Activated T-helper 1 cell treated with anti-CD3 and anti-CD28 coated beads, Interleukin-12 subunit alpha, Interleukin-12 subunit beta, Interleukin-2, Interleukin-4 antibody, amounts not matched to agents 30 ng/mL and 10 ng/mL and 1 ng/mL, durations not matched to agents 14 hours and 24 hours and 36 hours (primary cell): Measurements from ENCODE around the gene ROR1. TPM values are rescaled to one million over a fixed set of nuclear protein-coding genes. Genes with fewer than 3 reads are reported as not detected.

Experiments used
- DNase-seq: peaks from one replicate; pipeline ENCODE4 v3.0.0; 2021; ENCODE audit warnings: low spot score
- H3K27ac Mint-ChIP-seq: one replicate; pipeline ENCODE4 v1.8.0; 2021; ENCODE audit warnings: mild to moderate bottlenecking, mixed read lengths
- H3K27me3 Mint-ChIP-seq: one replicate; pipeline ENCODE4 v1.8.0; 2022; ENCODE audit warnings: mild to moderate bottlenecking, moderate library complexity, mixed read lengths; ENCODE audit not compliant: insufficient read depth
- H3K36me3 Mint-ChIP-seq: one replicate; pipeline ENCODE4 v1.8.0; 2021; ENCODE audit warnings: low read depth, mixed read lengths
- H3K4me1 Mint-ChIP-seq: one replicate; pipeline ENCODE4 v1.8.0; 2021; ENCODE audit warnings: low read depth, mixed read lengths
- H3K4me3 Mint-ChIP-seq: one replicate; pipeline ENCODE4 v1.8.0; 2021; ENCODE audit warnings: mild to moderate bottlenecking, moderate library complexity, mixed read lengths
- H3K9me3 Mint-ChIP-seq: one replicate; pipeline ENCODE4 v1.8.0; 2021; ENCODE audit warnings: mixed read lengths
- intact Hi-C: fragments of 100-400 bp; cut with micrococcal nuclease; formaldehyde crosslinking; loops from one replicate; pipeline ENCODE4 v1.15.1; 2024
- total RNA-seq: library from RNA; stranded (reverse); gene quantifications from 2 replicates; pipeline ENCODE4 v1.2.3, GENCODE V29; 2022

ROR1 gene
- total RNA-seq, 1 donor from 2014 or later = not detected

- intact Hi-C loops = no loop called here
- DNase-seq = peak; percentile 2
- H3K27ac Mint-ChIP-seq = peak overlapping the region; percentile 46
Observed at GRCh38 chr1:63746129-63746864, 27.5 kb upstream of the ROR1 start.

GRCh38 chr1:63747445-63747844 is 26.4 kb upstream of the ROR1 start:
- H3K27me3 Mint-ChIP-seq = no peaks in the 10 kb centered on the region
- intact Hi-C loops = no loop called here
- H3K4me3 Mint-ChIP-seq = no peak overlapping the region
- H3K27ac Mint-ChIP-seq = no peak overlapping the region
- H3K9me3 Mint-ChIP-seq = no peaks in the 10 kb centered on the region
- no peaks in the 10 kb centered on the region for H3K36me3 Mint-ChIP-seq
- DNase-seq = no peak
- H3K4me1 Mint-ChIP-seq = peaks cover 31% of the 10 kb centered on the region

More at GRCh38 chr1:63746129-63746864, 27.5 kb upstream of the ROR1 start:
- Mint-ChIP-seq H3K36me3 (no peaks in the 10 kb centered on the region), H3K27me3 (no peaks in the 10 kb centered on the region), H3K4me1 (peaks cover 35% of the 10 kb centered on the region), H3K9me3 (no peaks in the 10 kb centered on the region), H3K4me3 (peak overlapping the region; percentile 21)

GRCh38 chr1:63748046-63748580 is 25.7 kb upstream of the ROR1 start:
- Mint-ChIP-seq H3K27me3 (no peaks in the 10 kb centered on the region), H3K4me1 (peaks cover 25% of the 10 kb centered on the region), H3K4me3 (no peak overlapping the region), H3K36me3 (no peaks in the 10 kb centered on the region), H3K9me3 (no peaks in the 10 kb centered on the region), H3K27ac (no peak overlapping the region)
- no peak for DNase-seq
- intact Hi-C loops = no loop called here

- Mint-ChIP-seq H3K27ac (no peak overlapping the region), H3K9me3 (no peaks in the 10 kb centered on the region), H3K4me1 (peaks cover 25% of the 10 kb centered on the region), H3K36me3 (no peaks in the 10 kb centered on the region), H3K27me3 (no peaks in the 10 kb centered on the region), H3K4me3 (no peak overlapping the region)
- no peak for DNase-seq
- intact Hi-C loops = no loop called here
Observed at GRCh38 chr1:63748641-63749040, 25.2 kb upstream of the ROR1 start.

GRCh38 chr1:63750721-63751120 is 23.1 kb upstream of the ROR1 start:
- Mint-ChIP-seq H3K4me3 (no peak overlapping the region), H3K27ac (no peak overlapping the region), H3K36me3 (no peaks in the 10 kb centered on the region), H3K9me3 (no peaks in the 10 kb centered on the region), H3K27me3 (no peaks in the 10 kb centered on the region), H3K4me1 (peaks cover 19% of the 10 kb centered on the region)
- DNase-seq = no peak
- intact Hi-C loops = no loop called here

- Mint-ChIP-seq H3K4me1 (peaks cover 9% of the 10 kb centered on the region), H3K27ac (no peak overlapping the region), H3K36me3 (no peaks in the 10 kb centered on the region), H3K27me3 (peaks cover 2% of the 10 kb centered on the region), H3K9me3 (no peaks in the 10 kb centered on the region), H3K4me3 (no peak overlapping the region)
- intact Hi-C loops = no loop called here
- no peak for DNase-seq
Observed at GRCh38 chr1:63752176-63752575, 21.6 kb upstream of the ROR1 start.

- Mint-ChIP-seq H3K27me3 (peaks cover 11% of the 10 kb centered on the region), H3K27ac (no peak overlapping the region), H3K9me3 (no peaks in the 10 kb centered on the region), H3K4me3 (no peak overlapping the region), H3K36me3 (no peaks in the 10 kb centered on the region), H3K4me1 (no peaks in the 10 kb centered on the region)
- no peak for DNase-seq
- intact Hi-C loops = no loop called here
Observed at GRCh38 chr1:63753591-63753990, 20.2 kb upstream of the ROR1 start.

- no peak for DNase-seq
- no peaks in the 10 kb centered on the region for H3K9me3 Mint-ChIP-seq
- no peaks in the 10 kb centered on the region for H3K4me1 Mint-ChIP-seq
- H3K4me3 Mint-ChIP-seq = no peak overlapping the region
- peaks cover 19% of the 10 kb centered on the region for H3K27me3 Mint-ChIP-seq
- intact Hi-C loops = no loop called here
- no peaks in the 10 kb centered on the region for H3K36me3 Mint-ChIP-seq
- H3K27ac Mint-ChIP-seq = no peak overlapping the region
Observed at GRCh38 chr1:63756839-63757238, 17.0 kb upstream of the ROR1 start.

- H3K27ac Mint-ChIP-seq = no peak overlapping the region
- H3K4me1 Mint-ChIP-seq = no peaks in the 10 kb centered on the region
- no peak for DNase-seq
- peaks cover 19% of the 10 kb centered on the region for H3K27me3 Mint-ChIP-seq
- H3K36me3 Mint-ChIP-seq = no peaks in the 10 kb centered on the region
- H3K9me3 Mint-ChIP-seq = no peaks in the 10 kb centered on the region
- intact Hi-C loops = no loop called here
- no peak overlapping the region for H3K4me3 Mint-ChIP-seq
Observed at GRCh38 chr1:63757334-63757733, 16.5 kb upstream of the ROR1 start.

- intact Hi-C loops = no loop called here
- H3K36me3 Mint-ChIP-seq = no peaks in the 10 kb centered on the region
Observed at GRCh38 chr1:63758791-63759190, 15.0 kb upstream of the ROR1 start.

GRCh38 chr1:63759778-63760177 is 14.0 kb upstream of the ROR1 start:
- peaks cover 22% of the 10 kb centered on the region for H3K27me3 Mint-ChIP-seq
- H3K4me3 Mint-ChIP-seq = no peak overlapping the region
- H3K9me3 Mint-ChIP-seq = no peaks in the 10 kb centered on the region
- H3K36me3 Mint-ChIP-seq = no peaks in the 10 kb centered on the region
- H3K4me1 Mint-ChIP-seq = no peaks in the 10 kb centered on the region
- H3K27ac Mint-ChIP-seq = no peak overlapping the region
- no peak for DNase-seq
- intact Hi-C loops = no loop called here

More at GRCh38 chr1:63758791-63759190, 15.0 kb upstream of the ROR1 start:
- Mint-ChIP-seq H3K4me3 (no peak overlapping the region), H3K27me3 (peaks cover 19% of the 10 kb centered on the region), H3K27ac (no peak overlapping the region), H3K9me3 (no peaks in the 10 kb centered on the region), H3K4me1 (no peaks in the 10 kb centered on the region)
- DNase-seq = no peak

- Mint-ChIP-seq H3K36me3 (peaks cover under 1% of the 10 kb centered on the region), H3K4me1 (peaks cover 19% of the 10 kb centered on the region), H3K4me3 (no peak overlapping the region), H3K9me3 (no peaks in the 10 kb centered on the region), H3K27ac (no peak overlapping the region), H3K27me3 (peaks cover 39% of the 10 kb centered on the region)
- DNase-seq = no peak
- intact Hi-C loops = loop anchor here (5.0 to 10.0 kb wide), 5 partner anchors 153 to 474 kb away; partner anchors contain the start of genes EFCAB7, ITGB3BP and PGM1
Observed at GRCh38 chr1:63770381-63770780, 3.4 kb upstream of the ROR1 start.

GRCh38 chr1:63772201-63772600 is 1.6 kb upstream of the ROR1 start:
- no peak for DNase-seq
- H3K36me3 Mint-ChIP-seq = peaks cover 1% of the 10 kb centered on the region
- H3K4me3 Mint-ChIP-seq = no peak overlapping the region
- peaks cover 22% of the 10 kb centered on the region for H3K4me1 Mint-ChIP-seq
- H3K9me3 Mint-ChIP-seq = no peaks in the 10 kb centered on the region
- H3K27me3 Mint-ChIP-seq = peaks cover 54% of the 10 kb centered on the region
- intact Hi-C loops = loop anchor here (5.0 to 10.0 kb wide), 5 partner anchors 155 to 473 kb away; partner anchors contain the start of genes EFCAB7, ITGB3BP and PGM1
- no peak overlapping the region for H3K27ac Mint-ChIP-seq
